Measurements from ENCODE around the gene PCLAF.

The PCLAF gene

DNA sequence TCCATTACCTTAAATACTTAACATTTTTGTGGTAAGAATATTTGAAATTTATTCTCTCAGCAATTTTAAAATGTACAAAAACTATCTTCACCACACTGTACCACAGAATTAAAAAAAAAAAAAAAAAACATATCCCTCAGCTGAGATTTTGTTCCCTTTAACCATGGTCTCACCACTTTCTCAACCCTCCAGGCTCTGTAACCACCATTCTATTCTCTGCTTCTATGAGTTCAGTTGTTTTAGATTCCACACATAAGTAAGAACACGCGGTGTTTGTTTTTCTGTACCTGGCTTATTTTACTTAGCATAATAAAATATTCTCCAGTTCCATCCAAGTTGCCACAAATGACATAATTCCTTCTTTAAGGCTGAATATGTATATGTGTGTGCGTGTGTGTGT, 66.8 kb downstream of the PCLAF start:
- no peaks in the 10 kb centered on the region for H3K9me3 Mint-ChIP-seq
- H3K27ac Mint-ChIP-seq, result no peak overlapping the region

More for the DNA sequence above, 66.8 kb downstream of the PCLAF start:
- H3K4me3 Mint-ChIP-seq, result no peak overlapping the region
- no peaks in the 10 kb centered on the region for H3K27me3 Mint-ChIP-seq (ENCODE audit: low read depth)
- peaks cover 2% of the 10 kb centered on the region for H3K4me1 Mint-ChIP-seq (ENCODE audit: low read depth)
- H3K36me3 Mint-ChIP-seq (ENCODE audit: low read depth), result peaks cover 4% of the 10 kb centered on the region

All from T-helper 1 cell treated with Interleukin-12 subunit alpha and Interleukin-12 subunit beta and Interleukin-4 antibody, amounts not matched to agents 30 μg/mL and 1 μg/mL, for 36 hours (primary cell).